Measurements from ENCODE around the gene TBX21.

The TBX21 gene, protein sequence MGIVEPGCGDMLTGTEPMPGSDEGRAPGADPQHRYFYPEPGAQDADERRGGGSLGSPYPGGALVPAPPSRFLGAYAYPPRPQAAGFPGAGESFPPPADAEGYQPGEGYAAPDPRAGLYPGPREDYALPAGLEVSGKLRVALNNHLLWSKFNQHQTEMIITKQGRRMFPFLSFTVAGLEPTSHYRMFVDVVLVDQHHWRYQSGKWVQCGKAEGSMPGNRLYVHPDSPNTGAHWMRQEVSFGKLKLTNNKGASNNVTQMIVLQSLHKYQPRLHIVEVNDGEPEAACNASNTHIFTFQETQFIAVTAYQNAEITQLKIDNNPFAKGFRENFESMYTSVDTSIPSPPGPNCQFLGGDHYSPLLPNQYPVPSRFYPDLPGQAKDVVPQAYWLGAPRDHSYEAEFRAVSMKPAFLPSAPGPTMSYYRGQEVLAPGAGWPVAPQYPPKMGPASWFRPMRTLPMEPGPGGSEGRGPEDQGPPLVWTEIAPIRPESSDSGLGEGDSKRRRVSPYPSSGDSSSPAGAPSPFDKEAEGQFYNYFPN

GRCh38 chr17:47733047-47733673, at the start of gene TBX21:
TSS of gene TBX21 (plus strand) at chr17:47733236. CDS start at chr17:47733455, 219 bp downstream.
- no peaks in the 10 kb centered on the region for H3K9me3 ChIP-seq (ENCODE audit: insufficient read depth, low read length)
- no peaks in the 10 kb centered on the region for H3K79me2 ChIP-seq (ENCODE audit: insufficient read depth, low read length)
- peak within 1 kb of the TSS; percentile 54 for H3K4me2 ChIP-seq (ENCODE audit: low read depth, low read length, poor library complexity, severe bottlenecking)
- TF ChIP-seq EZH2phosphoT487 (conservative IDR thresholded peaks at IDR 0.05; ENCODE audit: low read length), result no peak
- TF ChIP-seq CTCF (IDR thresholded peaks at IDR 0.05; ENCODE audit: insufficient read depth, low read length, poor library complexity, severe bottlenecking), result peak; percentile 36
- no peaks in the 10 kb centered on the region for H3K27me3 ChIP-seq (ENCODE audit: low read length)
- H3F3A ChIP-seq (ENCODE audit: insufficient read depth), result no peaks in the 10 kb centered on the region
- H3K27ac ChIP-seq (ENCODE audit: low read depth, low read length), result no peak within 1 kb of the TSS
- H3K9me2 ChIP-seq (replicated peaks; ENCODE audit: insufficient read depth, low read length), result no peaks in the 10 kb centered on the region
- no peaks in the 10 kb centered on the region for H3K36me3 ChIP-seq (ENCODE audit: low read length)
- no peaks in the 10 kb centered on the region for H4K20me1 ChIP-seq (ENCODE audit: low read depth, low read length)
- peak within 1 kb of the TSS; percentile 76 for H2AFZ ChIP-seq (ENCODE audit: low read depth, low read length, severe bottlenecking)
- peak within 1 kb of the TSS; percentile 53 for H3K4me3 ChIP-seq (ENCODE audit: insufficient read depth, low read length, poor library complexity, severe bottlenecking)
- H3K9ac ChIP-seq (ENCODE audit: low read length), result peak within 1 kb of the TSS; percentile 25; the same call in 1 of the 2 replicates

GRCh38 chr17:47684025-47684424, 49.0 kb upstream of the TBX21 start:
- peaks cover 36% of the 10 kb centered on the region for H3K36me3 ChIP-seq (ENCODE audit: low read length)
- no peaks in the 10 kb centered on the region for H3K27me3 ChIP-seq (ENCODE audit: low read length)
- H3K9me2 ChIP-seq (replicated peaks; ENCODE audit: insufficient read depth, low read length), result no peaks in the 10 kb centered on the region
- no peaks in the 10 kb centered on the region for H3K79me2 ChIP-seq (ENCODE audit: insufficient read depth, low read length)
- no peak overlapping the region for H3K4me2 ChIP-seq (ENCODE audit: low read depth, low read length, poor library complexity, severe bottlenecking)
- peaks cover 3% of the 10 kb centered on the region for H4K20me1 ChIP-seq (ENCODE audit: low read depth, low read length)
- no peaks in the 10 kb centered on the region for H3K9me3 ChIP-seq (ENCODE audit: insufficient read depth, low read length)
- H3K9ac ChIP-seq (ENCODE audit: low read length), result no peak overlapping the region
- no peak overlapping the region for H3K4me3 ChIP-seq (ENCODE audit: insufficient read depth, low read length, poor library complexity, severe bottlenecking)
- TF ChIP-seq CTCF (IDR thresholded peaks at IDR 0.05; ENCODE audit: insufficient read depth, low read length, poor library complexity, severe bottlenecking), result no peak
- no peak for TF ChIP-seq EZH2phosphoT487 (conservative IDR thresholded peaks at IDR 0.05; ENCODE audit: low read length)
- no peak overlapping the region for H2AFZ ChIP-seq (ENCODE audit: low read depth, low read length, severe bottlenecking)
- no peak overlapping the region for H3K27ac ChIP-seq (ENCODE audit: low read depth, low read length)
- H3F3A ChIP-seq (ENCODE audit: insufficient read depth), result peaks cover 55% of the 10 kb centered on the region

DNA sequence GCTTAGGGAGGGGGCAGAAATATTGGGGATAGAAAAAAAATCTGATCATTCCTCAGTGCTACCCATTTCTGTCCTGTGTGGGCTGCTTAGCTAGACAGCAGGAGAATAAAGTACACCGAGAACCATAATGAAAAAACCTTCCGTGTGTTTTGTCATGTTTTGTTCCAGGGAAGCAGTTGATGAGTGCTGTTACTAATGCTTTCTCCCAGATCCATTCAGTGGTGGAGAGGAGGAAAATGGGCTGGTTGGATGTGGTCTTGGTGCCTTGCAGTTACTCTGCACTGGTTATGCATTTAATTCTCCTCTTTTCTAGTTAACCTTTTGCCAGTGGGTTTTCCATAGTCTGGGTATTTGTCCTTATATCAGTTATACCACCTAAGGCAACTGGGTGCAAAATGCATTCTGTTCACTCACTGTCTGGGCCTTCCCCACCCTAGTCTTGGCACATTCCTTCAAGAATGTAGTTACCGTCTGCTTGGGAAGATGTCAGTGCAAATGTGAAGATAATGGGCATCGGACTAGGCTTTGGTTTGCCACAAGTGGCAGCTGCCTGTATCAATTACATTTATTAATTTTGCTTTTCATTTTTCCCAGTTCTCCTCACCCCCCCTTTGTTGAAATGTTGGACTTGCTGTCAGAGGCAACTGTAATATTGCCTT, 48.4 kb upstream of the TBX21 start:
- no peak overlapping the region for H3K4me2 ChIP-seq (ENCODE audit: low read depth, low read length, poor library complexity, severe bottlenecking)
- H3K79me2 ChIP-seq (ENCODE audit: insufficient read depth, low read length), result no peaks in the 10 kb centered on the region
- no peak overlapping the region for H3K4me3 ChIP-seq (ENCODE audit: insufficient read depth, low read length, poor library complexity, severe bottlenecking)
- H3K9me3 ChIP-seq (ENCODE audit: insufficient read depth, low read length), result no peaks in the 10 kb centered on the region
- peaks cover 3% of the 10 kb centered on the region for H4K20me1 ChIP-seq (ENCODE audit: low read depth, low read length)
- H3F3A ChIP-seq (ENCODE audit: insufficient read depth), result peaks cover 55% of the 10 kb centered on the region
- no peak overlapping the region for H3K9ac ChIP-seq (ENCODE audit: low read length)
- peaks cover 36% of the 10 kb centered on the region for H3K36me3 ChIP-seq (ENCODE audit: low read length)
- no peaks in the 10 kb centered on the region for H3K9me2 ChIP-seq (replicated peaks; ENCODE audit: insufficient read depth, low read length)
- TF ChIP-seq CTCF (IDR thresholded peaks at IDR 0.05; ENCODE audit: insufficient read depth, low read length, poor library complexity, severe bottlenecking) (no peak), EZH2phosphoT487 (conservative IDR thresholded peaks at IDR 0.05; ENCODE audit: low read length) (no peak)
- no peaks in the 10 kb centered on the region for H3K27me3 ChIP-seq (ENCODE audit: low read length)
- H3K27ac ChIP-seq (ENCODE audit: low read depth, low read length), result no peak overlapping the region
- no peak overlapping the region for H2AFZ ChIP-seq (ENCODE audit: low read depth, low read length, severe bottlenecking)

Measured in SU-DHL-6 (cell line).